IMR-90 (cell line): Measurements from ENCODE around the gene UCHL1. TPM values are rescaled to one million over a fixed set of nuclear protein-coding genes. Genes with fewer than 3 reads are reported as not detected.

Experiments
- ATAC-seq: fragments of 200-7000 bp; cut with Tn5 transposase; 2 replicates; pipeline ENCODE4 v1.9.1; 2020; ENCODE audit warnings: low read depth, mild to moderate bottlenecking, moderate library complexity
- BruUV-seq: library from RNA; stranded (reverse); fragments of 400-500 nt; replicated peaks from 2 replicates; lab custom pipeline; 2021; lab: Mats Ljungman, UMichigan
- CTCF ChIA-PET: fragments of 300-600 bp; formaldehyde crosslinking; extraction: SDS; loops from one replicate; lab custom pipeline; 2021; ENCODE audit warnings: antibody characterized with exemption; lab: Yijun Ruan, JAX
- POLR2A ChIA-PET: fragments of 300-600 bp; sonication (Branson Sonifier 250); formaldehyde crosslinking; loops from one replicate; lab custom pipeline; 2022; ENCODE audit warnings: antibody characterized with exemption; ENCODE audit not compliant: unreplicated experiment; lab: Charles Lee
- DNase-seq: peaks from one replicate; pipeline ENCODE4 v3.0.0; 2013
- H2AFZ ChIP-seq: replicated peaks from 2 replicates; pipeline ENCODE3; 2013; ENCODE audit warnings: low read length, mild to moderate bottlenecking; ENCODE audit not compliant: poor library complexity
- H2AK5ac ChIP-seq: 2 replicates; pipeline ENCODE4 v1.6.1; 2013; ENCODE audit warnings: low read depth, low read length, inconsistent platforms
- H2AK9ac ChIP-seq: replicated peaks from 2 replicates; pipeline ENCODE3; 2013; ENCODE audit warnings: mild to moderate bottlenecking, low read depth, low read length, moderate library complexity; ENCODE audit not compliant: poor library complexity
- H2BK120ac ChIP-seq: 2 replicates; pipeline ENCODE4 v1.6.1; 2013; ENCODE audit warnings: low read depth, low read length, inconsistent platforms
- H2BK15ac ChIP-seq: 3 replicates; pipeline ENCODE4 v1.6.1; 2013; ENCODE audit warnings: low read depth, low read length, inconsistent platforms
- H2BK20ac ChIP-seq: 2 replicates; pipeline ENCODE4 v1.6.1; 2013; ENCODE audit warnings: low read depth, mild to moderate bottlenecking, inconsistent platforms, low read length, moderate library complexity
- H2BK5ac ChIP-seq: 2 replicates; pipeline ENCODE4 v1.6.1; 2013; ENCODE audit warnings: mild to moderate bottlenecking, low read depth, low read length, inconsistent platforms; ENCODE audit not compliant: poor library complexity, severe bottlenecking
- H3K14ac ChIP-seq: replicated peaks from 2 replicates; pipeline ENCODE4 v1.6.1; 2013; ENCODE audit warnings: low read depth, low read length, inconsistent platforms
- H3K18ac ChIP-seq: 2 replicates; pipeline ENCODE4 v1.6.1; 2013; ENCODE audit warnings: low read depth, low read length, control low read depth
- H3K23ac ChIP-seq: 2 replicates; pipeline ENCODE4 v1.6.1; 2013; ENCODE audit warnings: low read depth, low read length, inconsistent platforms
- H3K27ac ChIP-seq: 2 replicates; pipeline ENCODE4 v1.5.1; 2013; ENCODE audit warnings: mild to moderate bottlenecking, control low read depth, low read length; ENCODE audit not compliant: insufficient read depth
- H3K27me3 ChIP-seq: 2 replicates; pipeline ENCODE4 v1.6.1; 2013; ENCODE audit warnings: low read length; ENCODE audit not compliant: control insufficient read depth, insufficient read depth
- H3K36me3 ChIP-seq: 2 replicates; pipeline ENCODE4 v1.6.1; 2013; ENCODE audit warnings: low read length, mixed read lengths; ENCODE audit not compliant: control insufficient read depth, insufficient read depth
- H3K4ac ChIP-seq: 2 replicates; pipeline ENCODE4 v1.6.1; 2013; ENCODE audit warnings: low read depth, low read length, inconsistent platforms
- H3K4me1 ChIP-seq: 2 replicates; pipeline ENCODE4 v1.6.1; 2013; ENCODE audit warnings: low read length, mixed read lengths; ENCODE audit not compliant: control insufficient read depth, insufficient read depth
- H3K4me2 ChIP-seq: 2 replicates; pipeline ENCODE4 v1.6.1; 2013; ENCODE audit warnings: low read depth, mild to moderate bottlenecking, control low read depth, low read length, moderate library complexity
- H3K4me3 ChIP-seq: 2 replicates; pipeline ENCODE4 v1.5.1; 2013; ENCODE audit warnings: low read depth, mild to moderate bottlenecking, control low read depth, low read length, moderate library complexity; ENCODE audit not compliant: insufficient read depth
- H3K56ac ChIP-seq: 2 replicates; pipeline ENCODE4 v1.6.1; 2013; ENCODE audit warnings: low read length, inconsistent platforms; ENCODE audit not compliant: insufficient read depth; ENCODE audit errors: extremely low read depth
- H3K79me1 ChIP-seq, 2 experiments: 2 replicates each; pipeline ENCODE4 v1.6.1; 2013; ENCODE audit warnings: low read length in 2 of 2, inconsistent platforms in 1 of 2, low read depth in 1 of 2
- H3K9ac ChIP-seq: 2 replicates; pipeline ENCODE4 v1.6.1; 2013; ENCODE audit warnings: low read depth, low read length, control low read depth
- H3K9me1 ChIP-seq: 2 replicates; pipeline ENCODE4 v1.6.1; 2013; ENCODE audit warnings: low read length, inconsistent platforms; ENCODE audit not compliant: insufficient read depth
- H3K9me3 ChIP-seq: 2 replicates; pipeline ENCODE4 v1.6.1; 2013; ENCODE audit warnings: low read length; ENCODE audit not compliant: control insufficient read depth, insufficient read depth
- H4K20me1 ChIP-seq: 2 replicates; pipeline ENCODE4 v1.6.1; 2013; ENCODE audit warnings: low read length, inconsistent platforms; ENCODE audit not compliant: insufficient read depth
- H4K5ac ChIP-seq: 2 replicates; pipeline ENCODE4 v1.6.1; 2013; ENCODE audit warnings: mild to moderate bottlenecking, low read depth, low read length, control low read depth
- H4K8ac ChIP-seq, 2 experiments: 2 replicates each; pipeline ENCODE4 v1.6.1; 2013; ENCODE audit warnings: low read depth in 2 of 2, low read length in 2 of 2, control low read depth in 1 of 2, inconsistent platforms in 1 of 2
- H4K91ac ChIP-seq: 2 replicates; pipeline ENCODE4 v1.6.1; 2013; ENCODE audit warnings: low read depth, low read length, inconsistent platforms; ENCODE audit not compliant: insufficient read depth
- BHLHE40 ChIP-seq: fragments of 150-350 bp; IDR thresholded peaks from 2 replicates; pipeline ENCODE4 v1.6.1; 2016; ENCODE audit warnings: mild to moderate bottlenecking, low read depth, low read length
- CEBPB ChIP-seq: IDR thresholded peaks from 2 replicates; pipeline ENCODE4 v1.6.1; 2012; ENCODE audit warnings: low read depth, low read length, improper control_type of control experiment
- CHD1 ChIP-seq: IDR thresholded peaks from 2 replicates; pipeline ENCODE4 v1.6.1; 2012; ENCODE audit warnings: low read depth, low read length, improper control_type of control experiment
- CTCF ChIP-seq: conservative IDR thresholded peaks from 2 replicates; pipeline ENCODE4 v1.5.1; 2012; ENCODE audit warnings: mild to moderate bottlenecking, low read depth, low read length, improper control_type of control experiment
- ELK1 ChIP-seq: fragments of 150-350 bp; IDR thresholded peaks from 2 replicates; pipeline ENCODE4 v1.6.1; 2016; ENCODE audit warnings: low read depth, mild to moderate bottlenecking, low read length, moderate library complexity, borderline replicate concordance
- FOS ChIP-seq: fragments of 150-350 bp; IDR thresholded peaks from 2 replicates; pipeline ENCODE4 v1.6.1; 2016; ENCODE audit warnings: low read depth, low read length
- MAFK ChIP-seq: IDR thresholded peaks from 2 replicates; pipeline ENCODE4 v1.6.1; 2012; ENCODE audit warnings: low read depth, low read length, improper control_type of control experiment
- MAZ ChIP-seq: IDR thresholded peaks from 2 replicates; pipeline ENCODE4 v1.6.1; 2012; ENCODE audit warnings: low read depth, mild to moderate bottlenecking, low read length, improper control_type of control experiment, moderate library complexity, borderline replicate concordance
- MXI1 ChIP-seq: IDR thresholded peaks from 2 replicates; pipeline ENCODE4 v1.6.1; 2012; ENCODE audit warnings: low read depth, mild to moderate bottlenecking, low read length, moderate library complexity, borderline replicate concordance
- NFE2L2 ChIP-seq: fragments of 150-350 bp; IDR thresholded peaks from 2 replicates; pipeline ENCODE4 v1.6.1; 2016; ENCODE audit warnings: low read depth, mild to moderate bottlenecking, low read length
- POLR2A ChIP-seq: IDR thresholded peaks from 2 replicates; pipeline ENCODE4 v1.6.1; 2012; ENCODE audit warnings: mild to moderate bottlenecking, low read depth, low read length
- RAD21 ChIP-seq: IDR thresholded peaks from 2 replicates; pipeline ENCODE4 v1.6.1; 2012; ENCODE audit warnings: low read length, improper control_type of control experiment
- RCOR1 ChIP-seq: IDR thresholded peaks from 2 replicates; pipeline ENCODE4 v1.6.1; 2012; ENCODE audit warnings: mild to moderate bottlenecking, low read length, improper control_type of control experiment; ENCODE audit not compliant: insufficient replicate concordance
- RFX5 ChIP-seq: IDR thresholded peaks from 2 replicates; pipeline ENCODE4 v1.8.0; 2012; ENCODE audit warnings: low read depth, mild to moderate bottlenecking, low read length, moderate library complexity
- SMC3 ChIP-seq: fragments of 150-350 bp; IDR thresholded peaks from 2 replicates; pipeline ENCODE4 v1.6.1; 2016; ENCODE audit warnings: low read depth, mild to moderate bottlenecking, antibody characterized with exemption, low read length, moderate library complexity
- USF2 ChIP-seq: fragments of 150-350 bp; IDR thresholded peaks from 2 replicates; pipeline ENCODE4 v1.6.1; 2017; ENCODE audit warnings: mild to moderate bottlenecking, antibody characterized with exemption, low read length, low read depth
- WGBS, 2 experiments: methylation state at CpG; one replicate each; pipeline versions ENCODE4 v1.1.5 to v1.1.7; 2013; ENCODE audit warnings: missing lambda C conversion rate in 2 of 2; ENCODE audit not compliant: insufficient read length in 1 of 2; ENCODE audit errors: extremely low coverage in 2 of 2; 5-methylcytosine and 5-hydroxymethylcytosine counted together
- dilution Hi-C: fragments of 300-500 bp; cut with HindIII; formaldehyde crosslinking; loops from one replicate; pipeline ENCODE4 v1.14.3; 2018; ENCODE audit warnings: low sequenced_read_pairs; ENCODE audit not compliant: unreplicated experiment
- in situ Hi-C: fragments of 300-500 bp; cut with MboI; formaldehyde crosslinking; loops from 3 replicates; pipeline ENCODE4 v1.14.3; 2019; ENCODE audit warnings: low sequenced_read_pairs, inconsistent platforms, mixed read lengths
- intact Hi-C: fragments of 100-400 bp; cut with micrococcal nuclease; formaldehyde crosslinking; loops from 2 replicates; pipeline ENCODE4 v1.10.0; 2022
- polyA plus RNA-seq, 3 experiments: library from polyadenylated mRNA; depleted of rRNA; stranded (reverse); fragments of >200 nt; gene quantifications; 2 replicates each; pipeline ENCODE4 v1.2.3, GENCODE V29; 2012; ENCODE audit warnings: low replicate concordance in 1 of 3
- total RNA-seq: library from RNA; depleted of rRNA; stranded (reverse); fragments of >200 nt; gene quantifications from 2 replicates; pipeline ENCODE4 v1.2.3, GENCODE V29; 2012

Gene UCHL1
- total and polyA plus RNA-seq, 2 of the 4 experiments (the other 2 are of a cell fraction) = 972 to 2,118 TPM

- Histone ChIP-seq H3K14ac (no peak overlapping the region), H2AK5ac (no peak overlapping the region), H2BK15ac (no peak overlapping the region), H2AK9ac (no peak overlapping the region), H3K4me1 (peaks cover 2% of the 10 kb centered on the region; the same call in 1 of the 2 replicates), H2BK20ac (no peak overlapping the region), H2AFZ (peak overlapping the region; percentile 34), H4K91ac (peak overlapping the region; percentile 40; the same call in 1 of the 2 replicates), H3K27ac (no peak overlapping the region), H2BK120ac (no peak overlapping the region), H4K5ac (no peak overlapping the region), H3K4me3 (no peak overlapping the region), H3K56ac (no peak overlapping the region), H3K18ac (no peak overlapping the region), H3K23ac (0 out of 2 replicates have a peak overlapping the region, but pooled peaks have one; percentile 12), H4K20me1 (no peaks in the 10 kb centered on the region), H4K8ac (no peak overlapping the region; a peak in 1 of 4 replicates), H3K4me2 (no peak overlapping the region), H3K36me3 (no peaks in the 10 kb centered on the region), H3K9ac (no peak overlapping the region), H3K9me3 (no peaks in the 10 kb centered on the region), H3K27me3 (no peaks in the 10 kb centered on the region), H3K9me1 (no peaks in the 10 kb centered on the region; the same call in 1 of the 2 replicates), H3K4ac (0 out of 2 replicates have a peak overlapping the region, but pooled peaks have one; percentile 11), H2BK5ac (no peak overlapping the region), H3K79me1 (peaks cover 6 to 18% of the 10 kb centered on the region in 2 experiments)
- no TSS peak for BruUV-seq
- ATAC-seq (no peak), DNase-seq (no peak)
- ChIA-PET CTCF (interaction anchor here (1.2 to 1.5 kb wide), 2 partner anchors 78 to 288 kb away, joined by 4 read pairs; no protein-coding TSS in a partner anchor), POLR2A (no interaction called here)
- dilution Hi-C loops (no loop called here), intact Hi-C loops (loop anchor here (2.0 kb wide), 1 partner anchor 38 kb away; no protein-coding TSS in a partner anchor), in situ Hi-C loops (loop anchor here (5.0 kb wide), 2 partner anchors 238 to 293 kb away; no protein-coding TSS in a partner anchor)
- WGBS, 2 experiments = 90% methylated on average over 2 of the region's 9 CpGs; no CpG with 5 or more reads in 1 of the 2 experiments
- TF ChIP-seq RAD21 (no peak), FOS (no peak), POLR2A (no peak), MAZ (no peak), CEBPB (no peak), NFE2L2 (no peak), CHD1 (no peak), ELK1 (no peak), MXI1 (no peak), RFX5 (no peak), BHLHE40 (no peak), RCOR1 (no peak), USF2 (no peak), MAFK (no peak), CTCF (no peak), SMC3 (no peak)
These were observed 41.6 kb upstream of the UCHL1 start for GRCh38 chr4:41215155-41215554.
